K562 (cell line): ENCODE data around the gene MCC.

ENCODE experiments used
- BDP1 ChIP-seq: IDR thresholded peaks from 3 replicates; pipeline ENCODE4 v1.6.1; 2011; ENCODE audit not compliant: insufficient read length, insufficient read depth
- CTCF ChIP-seq, 3 experiments: IDR thresholded peaks in 2 of 3; conservative IDR thresholded peaks in 1 of 3; 2 replicates each; pipeline ENCODE4 v1.5.1; 2011 to 2012; ENCODE audit warnings: low read length in 3 of 3, mild to moderate bottlenecking in 3 of 3, control low read depth in 2 of 3, improper control_type of control experiment in 1 of 3, inconsistent platforms in 1 of 3, low read depth in 1 of 3, mixed read lengths in 1 of 3, moderate library complexity in 1 of 3; ENCODE audit not compliant: insufficient read depth in 2 of 3
- EHMT2 ChIP-seq: fragments of 450-650 bp; IDR thresholded peaks from 2 replicates; pipeline ENCODE4 v1.6.1; 2018; ENCODE audit warnings: antibody characterized with exemption
- NCOR1 ChIP-seq: fragments of 450-650 bp; IDR thresholded peaks from 2 replicates; pipeline ENCODE4 v1.6.1; 2016; ENCODE audit warnings: mild to moderate bottlenecking, moderate library complexity
- NEUROD1 ChIP-seq: fragments of 150-350 bp; IDR thresholded peaks from 2 replicates; pipeline ENCODE4 v1.6.1; 2014; ENCODE audit warnings: borderline replicate concordance, low read length, low read depth; ENCODE audit not compliant: partially characterized antibody
- TF ChIP-seq, protein P1 (sequence below): fragments of 450-650 bp; formaldehyde crosslinking; IDR thresholded peaks from 2 replicates; pipeline ENCODE4 v1.4.0; 2022; ENCODE audit warnings: mild to moderate bottlenecking, moderate library complexity

DNA sequence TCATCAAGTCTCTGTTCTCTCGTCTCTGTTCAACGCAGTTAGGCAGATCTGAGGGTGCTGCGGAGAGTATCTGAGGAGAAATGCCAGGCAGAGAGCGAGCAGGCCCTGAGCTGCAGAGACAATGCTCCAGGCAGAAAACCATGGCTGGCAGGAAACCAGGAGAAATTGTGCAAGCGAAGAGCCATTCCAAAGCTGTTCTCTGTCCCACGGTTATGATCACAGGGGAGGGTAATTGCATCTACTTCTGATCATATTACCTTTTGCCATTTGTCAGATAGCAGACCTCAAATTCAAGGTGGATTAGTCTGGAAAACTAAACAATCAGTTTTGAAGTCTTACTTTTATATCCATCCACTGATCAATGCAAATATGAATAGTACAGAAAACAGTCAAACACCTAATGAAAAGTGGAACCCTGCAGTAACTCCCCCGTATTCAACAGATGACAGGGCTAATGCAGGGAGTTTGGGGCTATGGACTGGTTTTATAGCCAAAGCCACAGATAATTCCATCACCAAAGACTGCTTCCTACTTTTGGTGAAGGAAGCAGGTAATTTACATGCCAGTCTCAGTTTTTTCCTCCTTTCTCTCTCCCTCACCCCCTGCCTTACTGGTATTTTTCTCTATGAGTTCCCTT, 283.6 kb downstream of the MCC start:
- no peak for TF ChIP-seq NCOR1
- TF ChIP-seq, protein P1, sequence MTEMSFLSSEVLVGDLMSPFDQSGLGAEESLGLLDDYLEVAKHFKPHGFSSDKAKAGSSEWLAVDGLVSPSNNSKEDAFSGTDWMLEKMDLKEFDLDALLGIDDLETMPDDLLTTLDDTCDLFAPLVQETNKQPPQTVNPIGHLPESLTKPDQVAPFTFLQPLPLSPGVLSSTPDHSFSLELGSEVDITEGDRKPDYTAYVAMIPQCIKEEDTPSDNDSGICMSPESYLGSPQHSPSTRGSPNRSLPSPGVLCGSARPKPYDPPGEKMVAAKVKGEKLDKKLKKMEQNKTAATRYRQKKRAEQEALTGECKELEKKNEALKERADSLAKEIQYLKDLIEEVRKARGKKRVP (CRISPR knock-in tag) = no peak
- no peak for TF ChIP-seq EHMT2
- no peak for TF ChIP-seq CTCF (IDR thresholded peaks at IDR 0.05 in 2 of 3, conservative IDR thresholded peaks at IDR 0.05 in 1 of 3; ENCODE audit: insufficient read depth in 2 of 3, low read depth in 1 of 3, low read length in 3 of 3)
- TF ChIP-seq BDP1 = no peak
- no peak for TF ChIP-seq NEUROD1
